Astrocyte (in vitro differentiated cells and primary cell): ENCODE results near the gene SLC4A2. TPM values are rescaled to one million over a fixed set of nuclear protein-coding genes. Genes with fewer than 3 reads are reported as not detected.

ENCODE experiments used
- DNase-seq: peaks from one replicate; pipeline ENCODE4 v3.0.0-alpha.2; 2010; ENCODE audit warnings: low read depth
- FAIRE-seq: peaks from 2 replicates; lab custom pipeline; 2011; peaks lifted over from hg19 to GRCh38; lab: Jason Lieb, UNC
- H2AFZ ChIP-seq: 2 replicates; pipeline ENCODE4 v1.6.0; 2012; ENCODE audit warnings: low read depth, low read length, inconsistent platforms
- H3K27ac ChIP-seq: 2 replicates; pipeline ENCODE4 v1.5.1; 2011; ENCODE audit warnings: low read depth, low read length, inconsistent platforms
- H3K27me3 ChIP-seq: 2 replicates; pipeline ENCODE4 v1.6.0; 2011; ENCODE audit warnings: low read length, inconsistent platforms; ENCODE audit not compliant: insufficient read depth
- H3K36me3 ChIP-seq: 2 replicates; pipeline ENCODE4 v1.5.1; 2011; ENCODE audit warnings: low read length, inconsistent platforms; ENCODE audit not compliant: insufficient read depth
- H3K4me1 ChIP-seq: 2 replicates; pipeline ENCODE4 v1.5.1; 2011; ENCODE audit warnings: low read length, inconsistent platforms; ENCODE audit not compliant: insufficient read depth
- H3K4me2 ChIP-seq: 2 replicates; pipeline ENCODE4 v1.6.0; 2012; ENCODE audit warnings: low read length, inconsistent platforms
- H3K4me3 ChIP-seq: 2 replicates; pipeline ENCODE4 v1.5.1; 2011; ENCODE audit warnings: low read depth, mild to moderate bottlenecking, low read length, inconsistent platforms; ENCODE audit not compliant: insufficient read depth
- H3K79me2 ChIP-seq: 2 replicates; pipeline ENCODE4 v1.6.0; 2012; ENCODE audit warnings: mild to moderate bottlenecking, low read length, inconsistent platforms; ENCODE audit not compliant: insufficient read depth
- H3K9ac ChIP-seq: 2 replicates; pipeline ENCODE4 v1.6.0; 2012; ENCODE audit warnings: mild to moderate bottlenecking, low read length, inconsistent platforms
- H3K9me3 ChIP-seq: 2 replicates; pipeline ENCODE4 v1.5.1; 2012; ENCODE audit warnings: low read depth, mild to moderate bottlenecking, low read length, inconsistent platforms; ENCODE audit not compliant: insufficient read depth
- H4K20me1 ChIP-seq: 2 replicates; pipeline ENCODE4 v1.6.0; 2012; ENCODE audit warnings: low read length, inconsistent platforms; ENCODE audit not compliant: insufficient read depth
- H3K27ac Mint-ChIP-seq: one replicate; pipeline ENCODE4 v1.8.0; 2021; ENCODE audit warnings: mild to moderate bottlenecking, mixed read lengths; ENCODE audit not compliant: unreplicated experiment
- H3K27me3 Mint-ChIP-seq: one replicate; pipeline ENCODE4 v1.8.0; 2021; ENCODE audit warnings: low read depth, mixed read lengths; ENCODE audit not compliant: unreplicated experiment
- H3K36me3 Mint-ChIP-seq: one replicate; pipeline ENCODE4 v1.8.0; 2021; ENCODE audit warnings: low read depth, mixed read lengths; ENCODE audit not compliant: unreplicated experiment
- H3K4me1 Mint-ChIP-seq: one replicate; pipeline ENCODE4 v1.8.0; 2021; ENCODE audit warnings: low read depth, mixed read lengths; ENCODE audit not compliant: unreplicated experiment
- H3K4me3 Mint-ChIP-seq: one replicate; pipeline ENCODE4 v1.8.0; 2021; ENCODE audit warnings: mild to moderate bottlenecking, moderate library complexity, mixed read lengths; ENCODE audit not compliant: unreplicated experiment
- H3K9me3 Mint-ChIP-seq: one replicate; pipeline ENCODE4 v1.8.0; 2021; ENCODE audit warnings: mild to moderate bottlenecking, mixed read lengths; ENCODE audit not compliant: unreplicated experiment
- EZH2 ChIP-seq: IDR thresholded peaks from 2 replicates; pipeline ENCODE4 v1.6.1; 2012; ENCODE audit warnings: mild to moderate bottlenecking, low read length, inconsistent platforms; ENCODE audit not compliant: insufficient read depth
- total RNA-seq: library from RNA; stranded (reverse); gene quantifications from 2 replicates; pipeline ENCODE4 v1.2.1, GENCODE V29; 2021
- TF ChIP-seq, protein P1 (sequence below): IDR thresholded peaks from 2 replicates; pipeline ENCODE4 v1.5.1; 2011; ENCODE audit warnings: low read depth, mild to moderate bottlenecking, inconsistent platforms, low read length, moderate library complexity; ENCODE audit not compliant: insufficient read depth

The SLC4A2 gene
- total RNA-seq, 1 donor from 2014 or later, result 302 TPM

DNA sequence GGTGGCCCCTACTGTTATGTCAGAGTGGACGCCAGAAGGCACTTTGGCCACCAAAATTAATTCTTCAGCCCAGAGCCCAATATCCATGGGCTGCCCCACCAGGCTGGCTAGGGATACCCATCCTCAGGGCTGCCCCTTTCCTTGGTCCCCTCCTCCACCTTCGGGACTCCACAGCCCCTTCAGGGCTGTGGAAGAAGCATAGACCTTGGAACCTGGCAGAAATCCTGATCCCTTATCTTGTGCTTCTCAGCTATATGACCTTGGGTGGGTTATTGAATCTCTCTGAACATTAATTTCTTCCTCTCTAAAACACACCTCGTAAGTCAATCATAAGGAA, 24.4 kb downstream of the SLC4A2 start:
- DNase-seq (no peak), FAIRE-seq (no peak)
- H3K27ac ChIP-seq, result no peak overlapping the region
- peaks cover 50% of the 10 kb centered on the region for H3K4me1 ChIP-seq
- TF ChIP-seq, protein P1, sequence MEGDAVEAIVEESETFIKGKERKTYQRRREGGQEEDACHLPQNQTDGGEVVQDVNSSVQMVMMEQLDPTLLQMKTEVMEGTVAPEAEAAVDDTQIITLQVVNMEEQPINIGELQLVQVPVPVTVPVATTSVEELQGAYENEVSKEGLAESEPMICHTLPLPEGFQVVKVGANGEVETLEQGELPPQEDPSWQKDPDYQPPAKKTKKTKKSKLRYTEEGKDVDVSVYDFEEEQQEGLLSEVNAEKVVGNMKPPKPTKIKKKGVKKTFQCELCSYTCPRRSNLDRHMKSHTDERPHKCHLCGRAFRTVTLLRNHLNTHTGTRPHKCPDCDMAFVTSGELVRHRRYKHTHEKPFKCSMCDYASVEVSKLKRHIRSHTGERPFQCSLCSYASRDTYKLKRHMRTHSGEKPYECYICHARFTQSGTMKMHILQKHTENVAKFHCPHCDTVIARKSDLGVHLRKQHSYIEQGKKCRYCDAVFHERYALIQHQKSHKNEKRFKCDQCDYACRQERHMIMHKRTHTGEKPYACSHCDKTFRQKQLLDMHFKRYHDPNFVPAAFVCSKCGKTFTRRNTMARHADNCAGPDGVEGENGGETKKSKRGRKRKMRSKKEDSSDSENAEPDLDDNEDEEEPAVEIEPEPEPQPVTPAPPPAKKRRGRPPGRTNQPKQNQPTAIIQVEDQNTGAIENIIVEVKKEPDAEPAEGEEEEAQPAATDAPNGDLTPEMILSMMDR, result no peak
- no peak for TF ChIP-seq EZH2
- H3K36me3 ChIP-seq, result no peaks in the 10 kb centered on the region
- no peaks in the 10 kb centered on the region for H3K9me3 ChIP-seq
- H3K27ac Mint-ChIP-seq, result no peak overlapping the region
- H3K36me3 Mint-ChIP-seq, result no peaks in the 10 kb centered on the region
- no peaks in the 10 kb centered on the region for H3K27me3 ChIP-seq
- H4K20me1 ChIP-seq, result peaks cover 29% of the 10 kb centered on the region
- peak overlapping the region; percentile 95 for H3K9ac ChIP-seq
- H3K4me3 ChIP-seq, result peak overlapping the region; percentile 62
- H3K79me2 ChIP-seq, result peaks cover 52% of the 10 kb centered on the region
- no peaks in the 10 kb centered on the region for H3K9me3 Mint-ChIP-seq
- H3K4me2 ChIP-seq, result peak overlapping the region; percentile 87
- no peaks in the 10 kb centered on the region for H3K27me3 Mint-ChIP-seq
- H3K4me1 Mint-ChIP-seq, result peaks cover 20% of the 10 kb centered on the region
- peak overlapping the region; percentile 76 for H3K4me3 Mint-ChIP-seq
- peak overlapping the region; percentile 86 for H2AFZ ChIP-seq

DNA sequence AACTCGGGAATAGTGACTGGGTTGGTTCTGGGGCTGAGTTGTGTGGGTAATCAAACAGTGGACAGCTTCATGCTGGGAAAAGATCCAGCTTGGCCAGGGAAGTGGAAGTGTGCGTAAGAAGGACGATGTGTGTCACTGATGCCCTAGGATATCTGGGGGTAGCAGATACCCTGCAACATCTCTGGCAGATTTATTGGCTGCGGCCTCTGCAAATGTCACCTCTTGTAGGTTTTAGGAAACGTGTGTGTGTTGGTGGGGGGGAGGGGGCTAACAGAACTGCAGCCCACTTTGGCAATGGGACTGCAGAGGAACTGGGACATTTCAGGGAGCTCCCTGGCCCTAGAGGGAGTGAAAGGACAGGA, 25.9 kb downstream of the SLC4A2 start:
- no peak overlapping the region for H3K27ac ChIP-seq
- H3K27ac Mint-ChIP-seq, result peak overlapping the region; percentile 70

More for the DNA sequence above, 25.9 kb downstream of the SLC4A2 start:
- Histone ChIP-seq H2AFZ (no peak overlapping the region), H3K4me2 (peak overlapping the region; percentile 86), H3K9me3 (no peaks in the 10 kb centered on the region), H3K4me1 (peaks cover 51% of the 10 kb centered on the region), H3K27me3 (no peaks in the 10 kb centered on the region), H4K20me1 (peaks cover 33% of the 10 kb centered on the region), H3K9ac (no peak overlapping the region), H3K4me3 (peak overlapping the region; percentile 47), H3K36me3 (no peaks in the 10 kb centered on the region), H3K79me2 (peaks cover 52% of the 10 kb centered on the region)
- Mint-ChIP-seq H3K4me3 (peak overlapping the region; percentile 86), H3K4me1 (peaks cover 30% of the 10 kb centered on the region), H3K9me3 (no peaks in the 10 kb centered on the region), H3K27me3 (no peaks in the 10 kb centered on the region), H3K36me3 (no peaks in the 10 kb centered on the region)
- DNase-seq (no peak), FAIRE-seq (no peak)
- TF ChIP-seq EZH2, result no peak
- TF ChIP-seq, protein P1, result no peak
